Measurements from ENCODE around the gene BDH1. TPM values are rescaled to one million over a fixed set of nuclear protein-coding genes. Genes with fewer than 3 reads are reported as not detected.

BDH1 gene
- total and polyA plus RNA-seq, 2 of the 13 experiments (the other 11 are each of a cell fraction or from before 2014, with no cell fraction given) = 21.2 to 71.9 TPM

GRCh38 chr3:197520311-197521276 lies 35.2 kb downstream of the BDH1 start (continued):
- TF ChIP-seq HMGXB3 (CRISPR knock-in tag; IDR thresholded peaks at IDR 0.05; ENCODE audit: borderline replicate concordance) = 0 out of 2 replicates have a peak, but pooled peaks have one; percentile 34
- no peak for TF ChIP-seq STAG1 (CRISPR knock-in tag; IDR thresholded peaks at IDR 0.05)
- TF ChIP-seq HES4 (CRISPR knock-in tag; IDR thresholded peaks at IDR 0.05; ENCODE audit: borderline replicate concordance) = no peak
- TF ChIP-seq ZNF30 (CRISPR knock-in tag; IDR thresholded peaks at IDR 0.05) = no peak
- peak; percentile 70; the same call in 1 of the 2 replicates for TF ChIP-seq ZNF691 (CRISPR knock-in tag; IDR thresholded peaks at IDR 0.05; ENCODE audit: borderline replicate concordance, low read depth)
- no peak for TF ChIP-seq SATB2 (CRISPR knock-in tag; IDR thresholded peaks at IDR 0.05)
- peak; percentile 57 for TF ChIP-seq FOSL2 (CRISPR knock-in tag; IDR thresholded peaks at IDR 0.05)
- TF ChIP-seq BRD4 (CRISPR knock-in tag; IDR thresholded peaks at IDR 0.05) = peak; percentile 42
- no peak for TF ChIP-seq YY1 (IDR thresholded peaks at IDR 0.05; ENCODE audit: insufficient read depth, insufficient replicate concordance, low read depth, low read length)
- peak; percentile 3; the same call in 1 of the 2 replicates for TF ChIP-seq HNF4G (IDR thresholded peaks at IDR 0.05; ENCODE audit: borderline replicate concordance, low read depth, low read length)
- TF ChIP-seq HNF4G (CRISPR knock-in tag; IDR thresholded peaks at IDR 0.05; ENCODE audit: borderline replicate concordance, low read depth) = peak; percentile 55; the same call in 1 of the 2 replicates
- TF ChIP-seq ZBTB39 (CRISPR knock-in tag; IDR thresholded peaks at IDR 0.05) = no peak
- no peak for TF ChIP-seq ZNF441 (CRISPR knock-in tag; IDR thresholded peaks at IDR 0.05; ENCODE audit: borderline replicate concordance)
- no peak for TF ChIP-seq MYPOP (CRISPR knock-in tag; IDR thresholded peaks at IDR 0.05)
- 0 out of 2 replicates have a peak, but pooled peaks have one; percentile 13 for TF ChIP-seq ZNF558 (CRISPR knock-in tag; IDR thresholded peaks at IDR 0.05; ENCODE audit: borderline replicate concordance)
- TF ChIP-seq MYNN (CRISPR knock-in tag; IDR thresholded peaks at IDR 0.05; ENCODE audit: low read depth) = no peak; the same call in 1 of the 2 replicates
- TF ChIP-seq ADNP (CRISPR knock-in tag; IDR thresholded peaks at IDR 0.05) = no peak
- TF ChIP-seq ZNF775 (CRISPR knock-in tag; IDR thresholded peaks at IDR 0.05; ENCODE audit: borderline replicate concordance) = no peak
- no peak for TF ChIP-seq HNRNPLL (IDR thresholded peaks at IDR 0.05; ENCODE audit: low read depth, low read length, poor library complexity, severe bottlenecking)
- no peak for TF ChIP-seq ZNF652 (CRISPR knock-in tag; IDR thresholded peaks at IDR 0.05; ENCODE audit: borderline replicate concordance, low read depth)
